ENCODE data around the gene KRT71. TPM values are rescaled to one million over a fixed set of nuclear protein-coding genes. Genes with fewer than 3 reads are reported as not detected.

Gene KRT71
- total and polyA plus RNA-seq, 2 of the 8 experiments (the other 6 are each of a cell fraction or from before 2014, with no cell fraction given) = not detected

DNA sequence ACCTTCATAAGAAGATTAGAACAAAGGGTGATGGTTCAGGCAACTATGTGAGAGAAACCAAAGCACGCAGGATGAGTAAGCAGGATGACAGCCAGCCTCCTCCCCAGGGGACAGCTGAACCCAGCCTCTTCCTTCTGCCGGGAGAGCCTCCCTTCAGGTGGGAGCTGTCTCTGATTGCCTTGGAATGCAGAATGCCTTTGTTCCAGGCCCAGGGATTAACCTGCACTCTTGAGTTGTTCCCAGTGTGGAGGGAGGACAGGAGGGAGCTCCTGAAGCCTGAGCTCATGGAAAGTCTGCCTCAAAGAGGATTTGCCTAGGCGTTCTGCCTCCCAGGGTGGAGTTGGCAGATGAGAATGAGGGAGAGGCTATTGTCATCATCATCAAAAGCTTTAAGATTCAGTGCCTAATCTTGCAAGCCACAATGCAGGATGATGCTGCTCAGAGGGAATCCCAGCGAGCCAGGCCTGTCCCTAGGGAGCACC is 56.3 kb downstream of the KRT71 start (continued):
- TF ChIP-seq, protein P1, sequence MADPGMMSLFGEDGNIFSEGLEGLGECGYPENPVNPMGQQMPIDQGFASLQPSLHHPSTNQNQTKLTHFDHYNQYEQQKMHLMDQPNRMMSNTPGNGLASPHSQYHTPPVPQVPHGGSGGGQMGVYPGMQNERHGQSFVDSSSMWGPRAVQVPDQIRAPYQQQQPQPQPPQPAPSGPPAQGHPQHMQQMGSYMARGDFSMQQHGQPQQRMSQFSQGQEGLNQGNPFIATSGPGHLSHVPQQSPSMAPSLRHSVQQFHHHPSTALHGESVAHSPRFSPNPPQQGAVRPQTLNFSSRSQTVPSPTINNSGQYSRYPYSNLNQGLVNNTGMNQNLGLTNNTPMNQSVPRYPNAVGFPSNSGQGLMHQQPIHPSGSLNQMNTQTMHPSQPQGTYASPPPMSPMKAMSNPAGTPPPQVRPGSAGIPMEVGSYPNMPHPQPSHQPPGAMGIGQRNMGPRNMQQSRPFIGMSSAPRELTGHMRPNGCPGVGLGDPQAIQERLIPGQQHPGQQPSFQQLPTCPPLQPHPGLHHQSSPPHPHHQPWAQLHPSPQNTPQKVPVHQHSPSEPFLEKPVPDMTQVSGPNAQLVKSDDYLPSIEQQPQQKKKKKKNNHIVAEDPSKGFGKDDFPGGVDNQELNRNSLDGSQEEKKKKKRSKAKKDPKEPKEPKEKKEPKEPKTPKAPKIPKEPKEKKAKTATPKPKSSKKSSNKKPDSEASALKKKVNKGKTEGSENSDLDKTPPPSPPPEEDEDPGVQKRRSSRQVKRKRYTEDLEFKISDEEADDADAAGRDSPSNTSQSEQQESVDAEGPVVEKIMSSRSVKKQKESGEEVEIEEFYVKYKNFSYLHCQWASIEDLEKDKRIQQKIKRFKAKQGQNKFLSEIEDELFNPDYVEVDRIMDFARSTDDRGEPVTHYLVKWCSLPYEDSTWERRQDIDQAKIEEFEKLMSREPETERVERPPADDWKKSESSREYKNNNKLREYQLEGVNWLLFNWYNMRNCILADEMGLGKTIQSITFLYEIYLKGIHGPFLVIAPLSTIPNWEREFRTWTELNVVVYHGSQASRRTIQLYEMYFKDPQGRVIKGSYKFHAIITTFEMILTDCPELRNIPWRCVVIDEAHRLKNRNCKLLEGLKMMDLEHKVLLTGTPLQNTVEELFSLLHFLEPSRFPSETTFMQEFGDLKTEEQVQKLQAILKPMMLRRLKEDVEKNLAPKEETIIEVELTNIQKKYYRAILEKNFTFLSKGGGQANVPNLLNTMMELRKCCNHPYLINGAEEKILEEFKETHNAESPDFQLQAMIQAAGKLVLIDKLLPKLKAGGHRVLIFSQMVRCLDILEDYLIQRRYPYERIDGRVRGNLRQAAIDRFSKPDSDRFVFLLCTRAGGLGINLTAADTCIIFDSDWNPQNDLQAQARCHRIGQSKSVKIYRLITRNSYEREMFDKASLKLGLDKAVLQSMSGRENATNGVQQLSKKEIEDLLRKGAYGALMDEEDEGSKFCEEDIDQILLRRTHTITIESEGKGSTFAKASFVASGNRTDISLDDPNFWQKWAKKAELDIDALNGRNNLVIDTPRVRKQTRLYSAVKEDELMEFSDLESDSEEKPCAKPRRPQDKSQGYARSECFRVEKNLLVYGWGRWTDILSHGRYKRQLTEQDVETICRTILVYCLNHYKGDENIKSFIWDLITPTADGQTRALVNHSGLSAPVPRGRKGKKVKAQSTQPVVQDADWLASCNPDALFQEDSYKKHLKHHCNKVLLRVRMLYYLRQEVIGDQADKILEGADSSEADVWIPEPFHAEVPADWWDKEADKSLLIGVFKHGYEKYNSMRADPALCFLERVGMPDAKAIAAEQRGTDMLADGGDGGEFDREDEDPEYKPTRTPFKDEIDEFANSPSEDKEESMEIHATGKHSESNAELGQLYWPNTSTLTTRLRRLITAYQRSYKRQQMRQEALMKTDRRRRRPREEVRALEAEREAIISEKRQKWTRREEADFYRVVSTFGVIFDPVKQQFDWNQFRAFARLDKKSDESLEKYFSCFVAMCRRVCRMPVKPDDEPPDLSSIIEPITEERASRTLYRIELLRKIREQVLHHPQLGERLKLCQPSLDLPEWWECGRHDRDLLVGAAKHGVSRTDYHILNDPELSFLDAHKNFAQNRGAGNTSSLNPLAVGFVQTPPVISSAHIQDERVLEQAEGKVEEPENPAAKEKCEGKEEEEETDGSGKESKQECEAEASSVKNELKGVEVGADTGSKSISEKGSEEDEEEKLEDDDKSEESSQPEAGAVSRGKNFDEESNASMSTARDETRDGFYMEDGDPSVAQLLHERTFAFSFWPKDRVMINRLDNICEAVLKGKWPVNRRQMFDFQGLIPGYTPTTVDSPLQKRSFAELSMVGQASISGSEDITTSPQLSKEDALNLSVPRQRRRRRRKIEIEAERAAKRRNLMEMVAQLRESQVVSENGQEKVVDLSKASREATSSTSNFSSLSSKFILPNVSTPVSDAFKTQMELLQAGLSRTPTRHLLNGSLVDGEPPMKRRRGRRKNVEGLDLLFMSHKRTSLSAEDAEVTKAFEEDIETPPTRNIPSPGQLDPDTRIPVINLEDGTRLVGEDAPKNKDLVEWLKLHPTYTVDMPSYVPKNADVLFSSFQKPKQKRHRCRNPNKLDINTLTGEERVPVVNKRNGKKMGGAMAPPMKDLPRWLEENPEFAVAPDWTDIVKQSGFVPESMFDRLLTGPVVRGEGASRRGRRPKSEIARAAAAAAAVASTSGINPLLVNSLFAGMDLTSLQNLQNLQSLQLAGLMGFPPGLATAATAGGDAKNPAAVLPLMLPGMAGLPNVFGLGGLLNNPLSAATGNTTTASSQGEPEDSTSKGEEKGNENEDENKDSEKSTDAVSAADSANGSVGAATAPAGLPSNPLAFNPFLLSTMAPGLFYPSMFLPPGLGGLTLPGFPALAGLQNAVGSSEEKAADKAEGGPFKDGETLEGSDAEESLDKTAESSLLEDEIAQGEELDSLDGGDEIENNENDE (IDR thresholded peaks at IDR 0.05; ENCODE audit: insufficient replicate concordance, low read length) = no peak
- TF ChIP-seq EP300 (IDR thresholded peaks at IDR 0.05; ENCODE audit: borderline replicate concordance in 1 of 2, low read depth in 2 of 2, low read length in 2 of 2) (peak; percentile 15 to 17; a peak in 1 of 3 replicates), POLR2AphosphoS5 (IDR thresholded peaks at IDR 0.05; ENCODE audit: low read depth, low read length) (no peak), SIRT6 (IDR thresholded peaks at IDR 0.05; ENCODE audit: low read length) (no peak), RBBP5 (IDR thresholded peaks at IDR 0.05; ENCODE audit: borderline replicate concordance, low read depth, low read length) (no peak), KDM5A (IDR thresholded peaks at IDR 0.05; ENCODE audit: low read length) (no peak), TAF1 (IDR thresholded peaks at IDR 0.05; ENCODE audit: low read depth, low read length) (no peak), SP4 (IDR thresholded peaks at IDR 0.05; ENCODE audit: low read length) (no peak)
- TF ChIP-seq, protein P2, sequence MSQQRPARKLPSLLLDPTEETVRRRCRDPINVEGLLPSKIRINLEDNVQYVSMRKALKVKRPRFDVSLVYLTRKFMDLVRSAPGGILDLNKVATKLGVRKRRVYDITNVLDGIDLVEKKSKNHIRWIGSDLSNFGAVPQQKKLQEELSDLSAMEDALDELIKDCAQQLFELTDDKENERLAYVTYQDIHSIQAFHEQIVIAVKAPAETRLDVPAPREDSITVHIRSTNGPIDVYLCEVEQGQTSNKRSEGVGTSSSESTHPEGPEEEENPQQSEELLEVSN (IDR thresholded peaks at IDR 0.05) = no peak
- TF ChIP-seq, protein P3, sequence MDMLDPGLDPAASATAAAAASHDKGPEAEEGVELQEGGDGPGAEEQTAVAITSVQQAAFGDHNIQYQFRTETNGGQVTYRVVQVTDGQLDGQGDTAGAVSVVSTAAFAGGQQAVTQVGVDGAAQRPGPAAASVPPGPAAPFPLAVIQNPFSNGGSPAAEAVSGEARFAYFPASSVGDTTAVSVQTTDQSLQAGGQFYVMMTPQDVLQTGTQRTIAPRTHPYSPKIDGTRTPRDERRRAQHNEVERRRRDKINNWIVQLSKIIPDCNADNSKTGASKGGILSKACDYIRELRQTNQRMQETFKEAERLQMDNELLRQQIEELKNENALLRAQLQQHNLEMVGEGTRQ (IDR thresholded peaks at IDR 0.05; ENCODE audit: low read length) = no peak

Measured in H1 (cell line).